SH-SY5Y (cell line): Measurements from ENCODE around the gene MARCHF3.

ENCODE experiments used
- GATA2 ChIP-seq: IDR thresholded peaks from 2 replicates; pipeline ENCODE4 v1.6.1; 2011; ENCODE audit warnings: mild to moderate bottlenecking, low read depth, low read length
- GATA3 ChIP-seq: IDR thresholded peaks from 2 replicates; pipeline ENCODE4 v1.6.1; 2011; ENCODE audit warnings: low read depth, mild to moderate bottlenecking, low read length, moderate library complexity

DNA sequence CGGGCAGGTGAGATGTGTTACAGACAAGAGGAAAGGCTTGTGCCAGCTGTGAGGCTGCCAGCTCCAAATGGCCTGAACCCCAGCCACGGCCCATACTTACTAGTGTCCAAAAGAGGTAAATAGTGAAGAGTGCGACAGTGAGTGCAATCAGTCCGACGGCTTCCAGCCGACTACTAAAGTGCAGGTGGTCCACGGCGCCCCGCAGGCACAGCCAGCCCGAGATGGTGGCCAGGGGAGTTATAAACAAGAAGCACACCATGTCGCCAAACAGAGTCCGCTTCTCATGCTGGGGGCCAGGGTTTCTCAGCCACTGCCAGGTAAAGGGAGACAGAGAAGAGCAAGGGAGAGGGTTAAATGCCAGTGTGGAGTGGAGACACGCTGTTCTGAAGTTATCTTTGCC is 152.3 kb downstream of the MARCHF3 start:
- TF ChIP-seq GATA2, result no peak
- TF ChIP-seq GATA3, result no peak
